Measurements from ENCODE around the gene ATP8A2.

The ATP8A2 gene

DNA sequence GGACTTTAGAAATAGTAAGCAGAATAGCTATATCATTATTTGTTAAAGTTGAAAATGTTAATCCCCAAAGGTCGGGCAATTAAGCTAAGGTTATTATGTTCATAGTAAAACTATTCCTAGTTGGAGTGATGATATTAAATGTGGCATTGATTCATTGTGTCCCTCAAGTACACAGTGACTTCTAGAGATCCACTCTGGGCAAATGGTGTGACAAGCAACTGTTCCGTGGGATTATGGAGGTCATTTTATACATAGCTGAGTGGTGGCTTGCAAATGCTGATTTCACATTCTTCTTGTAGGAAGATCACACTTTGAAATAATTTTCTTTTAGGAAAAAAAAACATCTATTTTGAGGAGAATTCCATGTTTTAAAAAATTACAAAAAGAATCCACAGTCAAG lies 317.8 kb downstream of the ATP8A2 start:
- DNase-seq = no peak

DNA sequence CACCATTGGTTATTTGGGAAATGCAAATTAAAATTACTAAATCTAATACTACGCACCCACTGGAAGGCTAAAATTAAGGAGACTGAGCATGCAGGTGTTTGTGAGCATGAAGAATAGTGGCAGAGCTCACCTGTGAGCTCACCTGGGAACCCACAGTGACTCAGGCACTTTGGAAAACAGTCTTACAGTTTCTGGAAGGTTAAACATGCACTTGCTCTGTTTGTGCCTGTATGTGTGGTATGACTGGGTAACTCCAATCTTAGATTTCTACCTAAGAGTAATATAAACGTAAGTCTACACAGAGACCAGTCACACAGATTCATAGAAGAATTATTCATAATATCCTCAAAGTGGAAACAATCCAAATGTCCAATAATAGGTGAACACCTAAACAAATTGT lies 318.8 kb downstream of the ATP8A2 start:
- no peak for DNase-seq

DNA sequence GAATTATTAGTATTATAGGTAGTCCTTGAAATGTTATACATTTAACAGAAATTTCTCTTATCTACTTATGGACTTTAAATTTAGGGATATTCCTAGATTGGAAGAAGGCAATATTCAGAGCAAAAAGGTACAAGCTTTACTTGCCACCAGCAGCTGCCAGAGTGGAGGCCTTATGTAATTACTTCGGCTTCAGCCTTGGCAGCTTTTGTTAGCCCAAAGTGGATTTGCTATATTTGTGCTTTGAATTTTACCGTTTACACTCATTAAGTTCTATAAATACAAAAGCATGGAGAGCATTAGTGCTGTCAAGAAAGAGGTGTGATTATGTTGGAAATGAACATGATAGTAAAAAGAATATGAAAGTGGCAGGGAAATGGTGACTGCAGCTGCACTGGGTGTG lies 319.9 kb downstream of the ATP8A2 start:
- no peak for DNase-seq

DNA sequence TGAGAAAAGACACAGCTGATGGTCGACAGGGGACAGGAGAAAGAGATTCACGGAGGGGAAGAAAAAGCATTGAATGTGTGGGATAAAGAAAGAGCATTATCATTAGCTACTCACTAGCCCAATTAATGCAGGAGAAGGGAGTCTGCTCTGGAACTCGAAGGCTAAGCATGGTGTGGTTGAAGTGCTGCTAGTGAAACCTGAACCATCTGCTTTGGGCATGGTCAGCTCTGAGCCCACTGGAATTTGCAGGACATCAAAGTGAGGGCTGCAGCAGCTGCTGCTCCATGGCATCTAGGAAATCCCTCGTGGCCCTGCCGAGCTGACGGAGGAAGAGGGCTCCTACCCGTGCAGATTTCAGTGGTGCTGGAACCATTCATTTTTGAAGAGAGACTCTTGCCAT lies 320.3 kb downstream of the ATP8A2 start:
- DNase-seq = no peak

DNA sequence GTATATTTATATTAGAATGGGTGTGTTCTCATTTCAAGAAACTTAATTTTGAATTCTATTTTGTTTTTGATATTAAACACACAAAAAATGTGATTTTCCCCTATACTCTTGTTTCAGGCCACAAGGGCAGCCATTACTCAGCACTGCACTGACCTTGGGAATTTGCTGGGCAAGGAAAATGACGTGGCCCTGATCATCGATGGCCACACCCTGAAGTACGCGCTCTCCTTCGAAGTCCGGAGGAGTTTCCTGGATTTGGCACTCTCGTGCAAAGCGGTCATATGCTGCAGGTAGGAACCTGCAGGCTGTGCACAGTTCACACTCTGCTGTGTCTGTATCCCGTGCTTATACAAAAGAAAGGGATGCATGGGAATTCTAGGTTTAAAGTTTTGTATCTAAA lies 327.3 kb downstream of the ATP8A2 start:
- DNase-seq = no peak

DNA sequence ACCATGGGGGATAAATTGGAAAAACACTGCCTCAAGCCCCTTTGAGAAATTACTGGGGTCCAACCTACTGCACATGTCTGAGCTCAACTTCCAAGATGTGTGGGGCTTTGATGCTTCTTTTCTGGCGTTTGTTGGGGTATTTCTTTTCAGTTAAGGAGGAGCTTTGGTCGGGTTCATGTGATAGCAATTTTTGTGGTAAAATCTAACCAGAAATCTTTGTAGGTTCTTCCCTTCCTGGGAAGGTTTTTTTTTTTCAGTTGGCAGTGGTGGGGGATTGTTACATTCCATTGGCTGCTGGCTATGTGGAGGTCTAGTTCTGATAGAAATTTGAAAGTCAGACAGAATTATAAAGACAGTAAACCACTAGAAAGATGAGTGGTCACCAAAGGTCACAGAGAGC lies 327.8 kb downstream of the ATP8A2 start:
- DNase-seq = no peak

DNA sequence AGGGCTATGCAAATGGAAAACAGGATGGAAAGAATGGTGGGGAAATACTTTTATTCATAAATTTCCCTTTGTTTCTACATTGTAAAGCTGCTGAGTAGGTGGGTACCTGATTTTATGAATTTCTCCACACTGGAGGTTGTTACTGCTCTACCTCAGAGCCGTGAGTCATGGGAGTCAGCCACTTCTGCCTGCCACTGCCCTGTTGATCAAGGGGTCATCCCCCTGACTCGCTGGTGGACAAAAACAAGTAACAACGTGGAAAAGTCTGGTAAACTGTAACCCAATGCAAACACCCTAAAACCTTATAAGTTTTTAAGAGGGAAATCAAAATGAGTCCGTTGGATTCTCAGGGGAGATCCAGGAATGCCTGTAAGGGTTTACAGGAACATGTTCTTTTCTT lies 329.5 kb downstream of the ATP8A2 start:
- no peak for DNase-seq

DNA sequence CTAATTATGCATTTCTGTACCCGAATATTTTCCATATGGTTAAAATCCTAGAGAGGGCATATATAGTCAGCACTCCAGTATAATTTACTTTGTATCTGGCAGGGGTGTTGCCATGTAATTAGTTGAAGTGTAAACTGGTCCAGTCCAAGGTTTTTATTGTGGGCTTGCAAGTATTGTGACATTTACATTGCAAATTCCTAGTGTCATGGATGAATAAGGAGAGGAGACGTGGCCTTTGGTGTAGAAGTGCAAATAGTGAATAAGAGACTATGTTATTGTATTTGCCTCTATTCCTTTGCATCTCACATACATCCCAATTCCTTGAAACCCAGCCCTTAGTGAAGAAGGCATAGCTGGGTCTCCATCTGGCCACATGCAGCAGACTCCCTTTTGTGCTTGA lies 330.6 kb downstream of the ATP8A2 start:
- DNase-seq = no peak

DNA sequence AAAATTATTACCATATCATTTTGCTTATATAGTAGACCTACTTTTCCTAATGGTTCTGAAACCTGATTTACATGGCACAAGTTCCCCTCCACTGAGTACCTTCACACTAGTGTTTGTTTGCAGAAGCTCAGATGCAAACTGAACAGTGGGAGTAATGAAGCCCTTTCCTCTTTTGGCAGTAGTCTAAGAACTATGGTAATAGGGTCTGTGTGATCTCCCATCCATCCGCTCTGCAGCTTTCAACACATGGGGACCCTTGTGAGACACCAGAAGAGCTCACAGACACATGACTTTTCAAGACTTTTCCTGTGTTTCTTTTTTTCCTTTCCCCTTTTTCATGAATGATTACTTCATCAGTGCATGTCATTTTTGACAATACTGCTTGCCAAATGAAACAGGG lies 336.0 kb downstream of the ATP8A2 start:
- no peak for DNase-seq

DNA sequence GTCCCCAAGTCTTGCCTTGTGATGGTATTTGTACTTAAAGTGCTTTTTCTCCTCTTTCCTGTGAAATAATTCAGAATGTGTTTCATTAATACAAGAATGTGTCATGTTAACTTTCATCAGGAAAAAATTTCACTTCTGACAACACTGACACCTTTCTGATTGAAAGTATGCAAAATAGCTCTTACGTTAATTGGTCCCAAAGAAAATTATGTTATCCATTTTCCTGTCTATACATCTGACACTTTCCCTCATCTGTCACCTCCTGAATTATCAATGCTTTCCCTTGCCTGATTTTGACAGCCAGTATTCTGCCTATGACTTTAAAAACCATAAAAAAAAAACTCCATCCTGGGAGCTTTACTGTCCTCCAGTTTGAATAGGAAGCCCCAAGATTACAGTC lies 336.5 kb downstream of the ATP8A2 start:
- no peak for DNase-seq

DNA sequence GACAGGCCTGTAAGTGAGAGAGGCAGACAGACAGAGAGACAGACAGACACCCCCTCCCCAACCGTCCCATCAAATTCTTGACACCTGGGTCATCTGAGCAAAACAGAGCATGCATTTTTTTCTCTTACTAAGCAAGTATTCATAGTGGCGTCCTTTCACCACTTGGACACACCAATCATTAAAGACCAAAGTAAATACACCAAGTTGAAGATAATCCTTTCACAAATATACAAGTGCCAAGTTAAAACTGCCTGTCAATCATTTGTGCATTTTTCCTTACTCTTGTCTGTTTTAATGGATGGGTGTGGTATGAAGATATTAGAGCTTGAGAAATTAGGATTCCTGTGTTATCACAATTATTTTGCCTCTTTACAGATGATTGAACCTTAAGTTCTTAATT lies 337.3 kb downstream of the ATP8A2 start:
- DNase-seq = no peak

DNA sequence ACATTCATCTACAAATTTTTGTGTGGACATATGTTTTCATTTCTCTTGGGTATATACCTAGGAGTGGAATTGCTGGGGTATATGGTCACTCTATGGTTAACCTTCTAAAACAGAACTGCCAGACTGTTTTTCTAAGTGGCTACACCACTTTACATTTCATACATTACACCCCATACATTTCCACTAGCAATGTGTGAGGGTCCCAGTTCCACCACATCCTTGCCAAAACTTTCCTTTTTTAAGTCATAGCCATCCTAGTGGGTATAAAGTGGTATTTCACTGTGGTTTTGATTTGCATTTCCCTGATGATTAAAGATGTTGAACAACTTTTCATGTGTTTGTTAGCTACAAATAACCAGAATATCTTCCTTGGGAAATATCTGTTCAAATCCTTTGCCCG lies 344.0 kb downstream of the ATP8A2 start:
- DNase-seq = no peak

DNA sequence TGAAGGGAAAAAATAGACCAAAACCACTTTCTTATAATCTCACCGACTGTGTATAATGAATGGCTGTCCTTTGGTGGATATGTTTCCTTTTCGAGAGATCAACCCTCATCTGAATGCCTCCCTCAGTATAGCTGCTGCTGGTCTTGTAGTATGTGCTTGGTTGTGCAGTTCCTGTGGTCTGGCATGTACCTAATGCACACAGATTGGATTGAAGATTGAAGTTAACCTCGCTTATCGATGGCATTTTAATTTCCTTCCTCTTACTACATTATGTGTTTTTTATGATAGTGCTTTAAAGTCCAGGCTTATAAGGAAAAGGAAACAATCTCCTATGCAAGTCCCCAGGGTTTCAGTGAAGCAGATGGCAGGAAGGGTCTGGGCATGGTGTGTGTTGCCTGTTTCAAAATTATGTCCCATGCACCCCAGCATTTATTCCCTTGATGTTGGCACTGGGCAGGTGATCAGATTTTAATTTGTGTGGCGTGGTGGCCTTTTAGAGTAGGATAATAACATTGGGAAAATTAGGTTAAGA lies 346.0 kb downstream of the ATP8A2 start:
- DNase-seq = no peak

DNA sequence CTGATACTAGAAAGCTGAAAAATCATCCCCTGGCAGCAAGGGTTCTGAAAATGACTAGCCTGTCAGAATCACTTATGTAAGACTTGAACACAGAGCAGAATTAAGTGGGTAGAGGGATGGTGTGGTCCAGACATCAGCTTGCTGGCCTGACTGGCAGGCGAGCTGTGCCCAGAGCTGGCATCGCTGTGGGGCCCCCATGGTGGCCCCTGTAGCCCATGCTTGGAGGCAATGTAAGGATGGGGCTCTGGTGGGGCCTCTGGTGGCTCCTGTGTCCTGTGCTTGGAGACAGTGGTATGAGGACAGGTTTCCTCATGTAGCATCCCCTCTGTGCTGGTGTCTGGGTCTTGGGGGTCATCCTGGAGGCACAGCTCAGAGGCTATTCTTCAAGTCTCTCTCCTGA lies 347.9 kb downstream of the ATP8A2 start:
- DNase-seq = no peak

DNA sequence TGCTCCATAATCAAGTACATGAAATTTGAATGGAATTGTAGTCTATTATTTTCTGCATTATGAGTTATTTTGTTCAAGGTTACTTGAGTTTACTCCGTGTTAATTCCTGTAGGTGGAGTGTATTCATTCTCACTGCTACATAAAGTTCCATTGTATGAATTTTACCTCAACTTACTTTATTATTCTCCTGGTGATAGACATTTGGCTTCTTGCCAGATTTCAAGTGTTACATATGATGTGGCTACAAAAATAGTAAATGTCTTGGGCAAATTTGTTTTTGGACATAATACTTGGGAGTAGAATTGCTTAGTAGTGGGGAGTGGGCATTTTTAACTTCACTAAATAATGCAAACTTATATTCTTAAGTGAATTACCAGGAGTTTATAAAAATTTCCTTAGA lies 351.1 kb downstream of the ATP8A2 start:
- no peak for DNase-seq

DNA sequence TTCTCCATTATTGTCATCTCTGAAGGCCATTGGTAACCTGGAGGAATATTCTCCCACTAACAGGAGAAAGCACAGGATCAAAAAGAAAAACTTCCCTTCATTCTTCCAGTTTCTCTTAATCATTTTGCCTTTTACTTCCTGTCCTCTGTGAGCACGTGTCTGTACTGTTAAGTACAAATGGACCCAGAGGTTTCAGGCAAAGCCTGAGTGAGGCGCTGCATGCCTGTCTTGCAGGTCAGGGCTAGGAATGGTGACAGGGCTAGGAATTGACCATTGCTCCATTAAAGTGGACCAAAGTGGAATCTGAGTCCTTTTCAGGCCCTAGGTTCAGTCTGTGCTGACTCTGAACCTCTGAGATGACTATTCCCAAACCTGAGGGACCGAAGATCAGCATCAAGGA lies 353.3 kb downstream of the ATP8A2 start:
- DNase-seq = no peak

DNA sequence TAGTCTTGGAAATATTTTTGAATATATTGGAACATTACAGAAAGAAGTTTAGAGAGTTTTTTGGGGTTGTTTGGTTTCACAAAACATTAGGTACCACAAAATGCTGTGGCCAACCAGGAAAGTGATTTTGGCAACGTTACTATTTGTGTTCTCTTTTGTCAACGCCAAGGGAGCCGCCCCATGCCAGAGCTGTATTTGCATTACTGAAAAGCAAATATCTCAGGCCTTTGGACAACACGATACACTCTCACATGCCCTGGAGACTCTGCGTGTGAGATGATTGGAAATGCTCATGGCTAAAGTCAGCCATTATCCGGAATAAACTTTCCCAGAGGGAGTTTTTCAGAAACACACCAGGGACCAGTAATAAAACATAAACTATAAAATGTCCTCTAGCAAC lies 355.5 kb downstream of the ATP8A2 start:
- no peak for DNase-seq

DNA sequence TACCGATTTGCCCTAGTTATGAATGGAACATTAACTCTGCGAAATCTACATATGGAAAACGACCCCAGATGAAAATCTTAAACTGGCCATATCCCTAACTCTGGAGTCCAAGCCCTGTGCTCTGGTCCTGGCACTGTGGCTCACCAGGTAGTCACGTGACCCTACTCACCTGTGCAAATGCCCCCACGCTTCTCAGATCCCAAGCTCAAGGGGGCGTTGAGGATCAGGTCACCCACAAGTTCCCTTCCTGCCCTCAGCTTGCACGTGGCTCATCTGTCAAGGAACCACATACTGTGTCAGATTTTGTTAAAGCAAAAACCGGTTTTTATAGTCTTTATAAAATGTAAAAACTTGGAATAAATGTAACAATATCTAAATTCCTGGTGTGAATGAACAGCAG lies 356.0 kb downstream of the ATP8A2 start:
- no peak for DNase-seq

DNA sequence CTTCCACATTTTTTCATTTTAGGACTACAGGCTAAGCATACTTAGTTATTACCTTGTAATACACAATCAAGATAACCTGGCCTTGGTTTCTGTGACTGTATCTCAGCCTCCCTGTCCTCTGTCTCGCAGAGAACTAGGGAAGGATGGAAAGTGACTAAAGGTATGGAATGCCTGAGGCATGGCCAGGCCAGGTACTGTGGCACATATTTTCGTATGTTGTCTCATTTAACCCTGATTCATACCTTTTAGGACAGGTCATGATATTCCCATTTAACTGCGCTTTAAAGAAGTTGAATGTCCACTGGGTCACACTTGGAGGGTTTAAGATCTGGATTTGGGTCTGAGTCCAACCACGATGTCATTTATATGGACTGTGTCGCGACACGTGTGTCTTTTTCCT lies 357.4 kb downstream of the ATP8A2 start:
- DNase-seq = no peak

DNA sequence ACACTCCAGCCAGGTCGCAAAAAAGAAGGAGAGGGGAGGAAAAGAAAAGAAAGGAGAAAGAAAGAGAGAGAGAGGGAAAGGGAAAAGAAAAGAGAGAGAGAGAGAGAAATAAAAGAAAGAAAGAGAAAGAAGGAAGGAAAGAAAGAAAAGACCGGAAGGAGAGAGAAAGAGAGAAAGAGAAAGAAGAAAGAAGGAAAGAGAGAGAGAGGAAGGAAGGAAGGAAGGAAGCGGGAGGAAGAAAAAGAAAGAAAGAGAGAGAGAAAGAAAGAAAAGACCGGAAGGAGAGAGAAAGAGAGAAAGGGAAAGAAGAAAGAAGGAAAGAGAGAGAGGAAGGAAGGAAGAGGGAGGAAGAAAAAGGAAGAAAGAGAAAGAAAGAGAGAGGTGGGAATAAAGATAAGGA lies 359.3 kb downstream of the ATP8A2 start:
- no peak for DNase-seq

DNA sequence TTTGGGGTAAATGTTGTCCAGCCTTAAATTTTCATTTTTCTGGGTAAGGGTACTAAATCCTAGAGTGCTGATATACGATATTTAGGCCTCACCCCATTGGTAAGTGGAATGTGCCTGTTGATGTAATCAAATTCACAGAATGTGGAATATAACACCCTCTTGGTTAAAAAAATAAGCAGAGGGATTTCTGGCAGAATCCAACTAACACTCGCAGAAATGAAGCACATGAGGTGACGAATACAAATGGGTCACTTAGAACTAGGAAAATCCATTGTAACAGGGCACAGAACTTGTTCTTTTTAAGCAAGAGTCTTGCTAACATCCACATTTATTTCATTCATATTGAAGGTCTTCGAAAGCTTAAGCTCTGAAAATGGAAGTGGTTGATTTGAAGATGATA lies 359.8 kb downstream of the ATP8A2 start:
- no peak for DNase-seq

DNA sequence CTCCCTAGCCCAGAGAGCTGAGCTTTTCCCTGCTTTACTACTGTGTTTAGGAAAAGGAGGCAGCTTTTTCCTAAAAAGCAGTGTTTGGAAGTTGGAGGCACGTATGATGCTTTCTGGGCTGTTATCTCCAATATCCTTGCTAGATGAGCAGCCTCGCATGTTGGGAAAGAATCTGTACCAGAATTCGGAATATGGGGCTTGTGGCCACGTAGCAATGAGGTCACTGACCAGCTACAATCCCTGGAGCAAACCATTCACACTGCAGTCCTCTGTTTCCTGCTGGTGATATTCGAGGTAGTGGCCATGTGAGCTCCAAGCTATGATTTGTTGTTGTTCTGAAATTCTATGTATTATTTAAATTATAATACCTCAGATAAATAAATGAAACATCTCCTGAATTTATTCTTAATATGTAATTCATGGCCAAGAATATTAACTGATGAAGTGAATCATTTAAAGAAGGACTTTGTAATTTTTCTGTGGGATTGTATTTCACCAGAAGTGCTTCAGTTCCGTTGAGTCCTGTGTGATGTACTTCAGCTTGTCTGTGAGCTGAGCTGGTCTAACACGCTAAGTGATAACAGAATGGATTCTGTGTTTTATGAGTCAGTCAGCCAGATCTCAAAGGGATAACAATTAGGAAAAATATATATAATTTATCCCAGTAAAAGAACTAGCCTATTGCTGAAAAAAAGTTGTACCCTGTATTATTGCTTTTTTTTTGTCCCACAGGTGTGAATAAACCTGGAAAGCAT lies 360.5 kb downstream of the ATP8A2 start:
- no peak for DNase-seq

DNA sequence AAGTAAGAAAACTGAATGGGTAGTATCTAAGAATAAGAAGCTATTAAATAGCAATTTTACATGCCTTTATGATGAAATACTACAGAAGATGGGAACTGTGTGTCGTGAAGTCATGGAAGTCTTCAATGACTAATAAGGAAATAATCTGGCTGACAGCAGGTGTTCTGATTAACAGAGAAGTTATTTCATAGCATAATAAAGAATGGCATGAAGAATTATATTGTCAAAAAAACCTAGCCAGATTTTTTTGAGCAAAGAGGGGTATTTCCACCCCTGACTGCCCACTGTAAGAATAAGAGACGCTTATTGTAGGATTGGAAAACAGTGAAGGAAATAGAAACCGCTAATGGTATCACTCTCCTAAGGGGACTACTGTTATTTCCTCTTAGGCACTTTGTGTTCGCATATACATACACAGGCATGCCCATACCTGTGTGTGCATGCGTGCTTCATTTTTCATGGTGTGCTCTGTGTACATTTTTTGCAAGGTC lies 361.3 kb downstream of the ATP8A2 start:
- DNase-seq = no peak

DNA sequence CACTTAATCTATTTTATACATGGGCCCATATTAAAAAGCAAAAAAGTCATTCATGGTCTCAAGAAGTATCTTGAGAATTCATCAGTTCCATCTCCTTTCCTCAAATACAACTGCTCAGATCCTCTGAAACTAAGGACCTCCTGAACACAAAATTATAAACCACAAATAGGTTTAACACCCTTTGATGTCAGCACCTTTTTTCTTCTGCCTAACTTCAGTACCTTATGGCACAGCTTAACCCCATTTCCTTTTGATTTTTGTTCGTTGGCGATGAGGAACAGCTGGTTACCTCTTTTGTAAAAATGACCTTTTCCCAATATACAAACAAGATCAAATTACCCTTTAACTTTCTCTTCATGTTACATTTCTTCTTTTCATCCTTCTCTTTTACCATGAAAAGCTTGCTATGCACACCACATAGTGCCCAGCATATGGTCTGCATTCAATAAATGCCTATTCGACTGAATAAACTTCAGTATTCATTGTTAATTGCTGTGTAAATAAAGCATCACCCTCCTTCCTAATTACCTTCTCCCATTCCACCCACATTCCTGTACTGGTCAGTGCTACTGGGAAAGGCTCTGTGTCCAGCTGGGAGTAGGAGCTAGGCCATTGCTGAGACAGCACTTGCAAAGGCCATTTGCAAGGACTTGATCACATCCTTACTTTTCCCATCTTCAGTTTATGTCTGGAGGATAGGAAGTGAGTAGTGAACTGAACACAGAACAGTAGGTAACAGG lies 362.1 kb downstream of the ATP8A2 start:
- DNase-seq = no peak
